Measurements from ENCODE around the gene C19orf67.

The C19orf67 gene

DNA sequence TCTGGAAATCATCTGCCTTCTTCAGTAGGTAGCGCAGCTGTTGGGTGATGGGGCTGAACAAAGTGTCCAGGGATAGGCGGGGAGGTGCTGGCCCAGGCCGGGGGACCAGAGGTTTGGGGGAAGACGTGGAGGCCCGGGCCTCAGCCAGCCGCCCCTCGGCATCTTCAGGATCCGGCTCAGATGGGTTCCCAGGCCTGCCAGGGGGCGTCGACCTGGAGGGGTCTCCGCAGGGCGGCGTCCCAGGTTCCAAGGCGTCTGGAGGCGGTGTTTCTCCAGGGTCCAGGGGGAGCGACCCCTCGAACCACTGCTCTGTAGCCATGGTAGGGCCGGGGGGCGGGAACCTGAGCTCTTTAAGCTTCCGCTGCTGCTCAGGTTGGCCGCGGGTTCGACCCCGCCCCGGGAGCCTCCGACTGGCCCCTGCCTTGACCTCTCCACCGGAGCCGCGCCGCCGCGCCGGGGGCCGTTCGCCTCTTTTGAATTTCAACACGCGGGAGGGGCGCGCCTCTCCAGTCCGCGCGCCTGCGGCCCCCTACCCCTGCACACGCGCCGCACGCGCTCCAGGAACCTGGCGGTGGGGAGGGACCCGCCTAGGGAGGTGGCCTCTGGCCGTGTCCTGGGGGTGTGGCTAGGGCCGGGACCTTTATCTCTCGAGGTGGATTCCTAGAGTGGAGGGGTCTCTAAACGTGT is at the start of gene C19orf67:
TSS of gene C19orf67 (minus strand) at position 475 of the 687 bp plus-strand sequence. CDS start at position 319, 156 bp downstream.
- no peak within 1 kb of the TSS for H3K4me3 ChIP-seq (ENCODE audit: low read depth, low read length)
- no peaks in the 10 kb centered on the region for H3K27me3 ChIP-seq (replicated peaks)
- H3K27ac ChIP-seq: no peak within 1 kb of the TSS
- TF ChIP-seq CTCF (IDR thresholded peaks at IDR 0.05; ENCODE audit: low read depth, low read length, missing control alignments): no peak
- in situ Hi-C loops (cut with HindIII; ENCODE audit: low pct_ligation_motif_present, low sequenced_read_pairs): no loop called here
- no peak for DNase-seq
- H3K36me3 ChIP-seq (replicated peaks): peaks cover 8% of the 10 kb centered on the region

DNA sequence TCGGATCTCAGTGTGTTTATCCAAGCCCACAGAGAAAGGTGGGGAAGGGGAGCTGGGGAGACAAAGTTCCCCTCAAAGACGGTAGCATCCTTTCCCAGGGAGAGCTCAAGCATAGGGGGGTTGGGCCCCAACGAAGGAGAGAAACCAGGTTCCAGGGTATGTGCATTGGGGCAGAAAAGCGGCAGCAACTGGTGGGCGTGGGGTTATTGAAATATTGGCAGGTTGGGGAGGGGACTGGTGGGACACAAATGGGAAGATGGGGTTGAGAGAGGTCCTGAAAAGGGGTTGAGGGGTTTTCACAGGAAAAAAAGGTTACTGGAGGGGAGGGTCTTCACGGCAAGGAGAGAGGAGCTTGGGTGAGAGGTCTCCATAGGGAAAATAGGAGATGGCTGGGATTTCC is 49.8 kb upstream of the C19orf67 start:
- in situ Hi-C loops (cut with HindIII; ENCODE audit: low pct_ligation_motif_present, low sequenced_read_pairs): no loop called here
- TF ChIP-seq CTCF (IDR thresholded peaks at IDR 0.05; ENCODE audit: low read depth, low read length, missing control alignments): no peak
- Histone ChIP-seq H3K4me3 (ENCODE audit: low read depth, low read length) (peak overlapping the region; percentile 79), H3K36me3 (replicated peaks) (no peaks in the 10 kb centered on the region), H3K27me3 (replicated peaks) (no peaks in the 10 kb centered on the region), H3K27ac (no peak overlapping the region)
- DNase-seq: no peak

GRCh38 chr19:14127929-14128509 is 42.4 kb upstream of the C19orf67 start:
- H3K27ac ChIP-seq: no peak overlapping the region
- DNase-seq: no peak
- in situ Hi-C loops (cut with HindIII; ENCODE audit: low pct_ligation_motif_present, low sequenced_read_pairs): no loop called here
- H3K27me3 ChIP-seq (replicated peaks): no peaks in the 10 kb centered on the region
- TF ChIP-seq CTCF (IDR thresholded peaks at IDR 0.05; ENCODE audit: low read depth, low read length, missing control alignments): no peak
- no peaks in the 10 kb centered on the region for H3K36me3 ChIP-seq (replicated peaks)
- no peak overlapping the region for H3K4me3 ChIP-seq (ENCODE audit: low read depth, low read length)

DNA sequence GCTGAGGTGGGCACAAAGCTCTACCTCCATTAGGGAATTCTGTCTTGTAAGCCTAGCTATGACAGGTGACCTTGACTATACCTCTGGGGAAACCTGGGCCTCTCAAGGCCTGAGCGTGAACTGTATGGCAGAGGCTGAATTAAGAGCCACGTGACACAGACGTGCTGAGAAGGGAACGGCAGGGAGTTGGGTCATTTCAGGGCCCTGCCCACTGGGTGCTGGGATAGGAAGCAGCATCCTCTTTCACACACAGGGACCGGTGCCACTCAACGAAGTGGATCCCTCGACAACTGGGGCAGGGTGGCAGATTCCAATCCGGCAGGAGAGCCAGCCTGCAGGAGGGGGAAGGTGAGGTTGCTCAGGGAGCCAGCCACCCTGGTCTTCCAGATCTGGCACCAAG is 41.6 kb upstream of the C19orf67 start:
- TF ChIP-seq CTCF (IDR thresholded peaks at IDR 0.05; ENCODE audit: low read depth, low read length, missing control alignments): no peak
- in situ Hi-C loops (cut with HindIII; ENCODE audit: low pct_ligation_motif_present, low sequenced_read_pairs): no loop called here
- Histone ChIP-seq H3K36me3 (replicated peaks) (no peaks in the 10 kb centered on the region), H3K27me3 (replicated peaks) (no peaks in the 10 kb centered on the region), H3K4me3 (ENCODE audit: low read depth, low read length) (no peak overlapping the region), H3K27ac (no peak overlapping the region)
- DNase-seq: no peak

GRCh38 chr19:14122924-14123323 is 37.3 kb upstream of the C19orf67 start:
- no peaks in the 10 kb centered on the region for H3K27me3 ChIP-seq (replicated peaks)
- H3K27ac ChIP-seq: no peak overlapping the region
- H3K36me3 ChIP-seq (replicated peaks): no peaks in the 10 kb centered on the region
- no peak for DNase-seq
- in situ Hi-C loops (cut with HindIII; ENCODE audit: low pct_ligation_motif_present, low sequenced_read_pairs): no loop called here
- TF ChIP-seq CTCF (IDR thresholded peaks at IDR 0.05; ENCODE audit: low read depth, low read length, missing control alignments): no peak
- no peak overlapping the region for H3K4me3 ChIP-seq (ENCODE audit: low read depth, low read length)

- in situ Hi-C loops (cut with HindIII; ENCODE audit: low pct_ligation_motif_present, low sequenced_read_pairs): no loop called here
- H3K27ac ChIP-seq: no peak overlapping the region
- no peak for TF ChIP-seq CTCF (IDR thresholded peaks at IDR 0.05; ENCODE audit: low read depth, low read length, missing control alignments)
- no peak for DNase-seq
- H3K27me3 ChIP-seq (replicated peaks): no peaks in the 10 kb centered on the region
- H3K36me3 ChIP-seq (replicated peaks): no peaks in the 10 kb centered on the region
- no peak overlapping the region for H3K4me3 ChIP-seq (ENCODE audit: low read depth, low read length)
Measured at GRCh38 chr19:14120497-14120780, 34.9 kb upstream of the C19orf67 start.

All from brain microvascular endothelial cell (primary cell).